ENCODE measurements around the gene PRTFDC1.

- TF ChIP-seq, protein P1, sequence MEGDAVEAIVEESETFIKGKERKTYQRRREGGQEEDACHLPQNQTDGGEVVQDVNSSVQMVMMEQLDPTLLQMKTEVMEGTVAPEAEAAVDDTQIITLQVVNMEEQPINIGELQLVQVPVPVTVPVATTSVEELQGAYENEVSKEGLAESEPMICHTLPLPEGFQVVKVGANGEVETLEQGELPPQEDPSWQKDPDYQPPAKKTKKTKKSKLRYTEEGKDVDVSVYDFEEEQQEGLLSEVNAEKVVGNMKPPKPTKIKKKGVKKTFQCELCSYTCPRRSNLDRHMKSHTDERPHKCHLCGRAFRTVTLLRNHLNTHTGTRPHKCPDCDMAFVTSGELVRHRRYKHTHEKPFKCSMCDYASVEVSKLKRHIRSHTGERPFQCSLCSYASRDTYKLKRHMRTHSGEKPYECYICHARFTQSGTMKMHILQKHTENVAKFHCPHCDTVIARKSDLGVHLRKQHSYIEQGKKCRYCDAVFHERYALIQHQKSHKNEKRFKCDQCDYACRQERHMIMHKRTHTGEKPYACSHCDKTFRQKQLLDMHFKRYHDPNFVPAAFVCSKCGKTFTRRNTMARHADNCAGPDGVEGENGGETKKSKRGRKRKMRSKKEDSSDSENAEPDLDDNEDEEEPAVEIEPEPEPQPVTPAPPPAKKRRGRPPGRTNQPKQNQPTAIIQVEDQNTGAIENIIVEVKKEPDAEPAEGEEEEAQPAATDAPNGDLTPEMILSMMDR (IDR thresholded peaks at IDR 0.05; ENCODE audit: low read depth, low read length, poor library complexity, severe bottlenecking): no peak
- TF ChIP-seq EZH2phosphoT487 (IDR thresholded peaks at IDR 0.05; ENCODE audit: borderline replicate concordance, low read length): no peak
Observed at GRCh38 chr10:24813856-24814255, 138.6 kb downstream of the PRTFDC1 start.

All from DOHH2 (cell line).